Activated CD4-positive, alpha-beta T cell treated with anti-CD3 and anti-CD28 coated beads, Interleukin-2, amount 10 ng/mL, durations not matched to agents 7 days and 5 days (primary cell): ENCODE results near the gene MAP3K7. TPM values are rescaled to one million over a fixed set of nuclear protein-coding genes. Genes with fewer than 3 reads are reported as not detected.
A peak's percentile ranks its signal among the peaks of the same experiment; 100 is the strongest.

Experiments used
- CTCF ChIA-PET: fragments of 350-600 bp; sonication (Branson Sonifier 250); formaldehyde crosslinking; loops from one replicate; lab custom pipeline; 2021; ENCODE audit warnings: antibody characterized with exemption; lab: Charles Lee
- POLR2A ChIA-PET: fragments of 350-600 bp; sonication (Branson Sonifier 250); formaldehyde crosslinking; loops from one replicate; lab custom pipeline; 2021; ENCODE audit warnings: antibody characterized with exemption; lab: Charles Lee
- DNase-seq: peaks from one replicate; pipeline ENCODE4 v3.0.0-alpha.2; 2020
- H3K27ac Mint-ChIP-seq: one replicate; pipeline ENCODE4 v1.8.0; 2021; ENCODE audit warnings: mild to moderate bottlenecking, moderate library complexity, mixed read lengths
- H3K27me3 Mint-ChIP-seq: one replicate; pipeline ENCODE4 v1.8.0; 2021; ENCODE audit warnings: mixed read lengths
- H3K36me3 Mint-ChIP-seq: one replicate; pipeline ENCODE4 v1.8.0; 2021; ENCODE audit warnings: low read depth, mixed read lengths
- H3K4me1 Mint-ChIP-seq: one replicate; pipeline ENCODE4 v1.8.0; 2021; ENCODE audit warnings: mixed read lengths
- H3K4me3 Mint-ChIP-seq: one replicate; pipeline ENCODE4 v1.8.0; 2021; ENCODE audit warnings: mild to moderate bottlenecking, moderate library complexity, mixed read lengths
- H3K9me3 Mint-ChIP-seq: one replicate; pipeline ENCODE4 v1.8.0; 2021; ENCODE audit warnings: mixed read lengths
- total RNA-seq, 2 experiments: library from RNA; stranded (reverse); gene quantifications; one replicate each; pipeline ENCODE4 v1.2.3, GENCODE V29; 2021

The MAP3K7 gene
- total RNA-seq, 2 experiments from 2014 or later: 29.1 to 35.2 TPM

GRCh38 chr6:90537723-90538258 is 49.1 kb downstream of the MAP3K7 start:
- H3K27me3 Mint-ChIP-seq: no peaks in the 10 kb centered on the region
- DNase-seq: no peak
- no peak overlapping the region for H3K27ac Mint-ChIP-seq
- peaks cover 25% of the 10 kb centered on the region for H3K4me1 Mint-ChIP-seq
- H3K9me3 Mint-ChIP-seq: no peaks in the 10 kb centered on the region
- CTCF ChIA-PET: no interaction called here
- POLR2A ChIA-PET: no interaction called here
- H3K36me3 Mint-ChIP-seq: peaks cover 26% of the 10 kb centered on the region
- no peak overlapping the region for H3K4me3 Mint-ChIP-seq

GRCh38 chr6:90537027-90537426 is 49.8 kb downstream of the MAP3K7 start:
- ChIA-PET POLR2A (no interaction called here), CTCF (no interaction called here)
- H3K27ac Mint-ChIP-seq: no peak overlapping the region
- H3K27me3 Mint-ChIP-seq: no peaks in the 10 kb centered on the region
- H3K4me1 Mint-ChIP-seq: peaks cover 26% of the 10 kb centered on the region
- no peak for DNase-seq
- no peak overlapping the region for H3K4me3 Mint-ChIP-seq
- no peaks in the 10 kb centered on the region for H3K9me3 Mint-ChIP-seq
- H3K36me3 Mint-ChIP-seq: peaks cover 26% of the 10 kb centered on the region

GRCh38 chr6:90536520-90536919 is 50.4 kb downstream of the MAP3K7 start:
- Mint-ChIP-seq H3K9me3 (no peaks in the 10 kb centered on the region), H3K27me3 (no peaks in the 10 kb centered on the region), H3K36me3 (peaks cover 23% of the 10 kb centered on the region), H3K4me3 (no peak overlapping the region), H3K4me1 (peaks cover 26% of the 10 kb centered on the region), H3K27ac (no peak overlapping the region)
- no peak for DNase-seq
- ChIA-PET POLR2A (no interaction called here), CTCF (no interaction called here)

GRCh38 chr6:90534337-90535025 is 52.4 kb downstream of the MAP3K7 start:
- POLR2A ChIA-PET: no interaction called here
- DNase-seq: no peak
- no peak overlapping the region for H3K4me3 Mint-ChIP-seq
- H3K27ac Mint-ChIP-seq: peak overlapping the region; percentile 57
- no peaks in the 10 kb centered on the region for H3K9me3 Mint-ChIP-seq
- H3K27me3 Mint-ChIP-seq: no peaks in the 10 kb centered on the region
- peaks cover 23% of the 10 kb centered on the region for H3K36me3 Mint-ChIP-seq
- H3K4me1 Mint-ChIP-seq: peaks cover 26% of the 10 kb centered on the region
- CTCF ChIA-PET: interaction anchor here (0.6 to 1.1 kb wide), 3 partner anchors 11 to 22 kb away, joined by 3 to 4 read pairs (median 4); no protein-coding TSS in a partner anchor

- Mint-ChIP-seq H3K9me3 (no peaks in the 10 kb centered on the region), H3K27ac (peak overlapping the region; percentile 83), H3K27me3 (no peaks in the 10 kb centered on the region), H3K4me3 (no peak overlapping the region), H3K36me3 (peaks cover 23% of the 10 kb centered on the region), H3K4me1 (peaks cover 29% of the 10 kb centered on the region)
- ChIA-PET POLR2A (no interaction called here), CTCF (interaction anchor here (0.7 to 1.1 kb wide), 3 partner anchors 12 to 22 kb away, joined by 3 to 4 read pairs (median 4); no protein-coding TSS in a partner anchor)
- DNase-seq: no peak
Measured at GRCh38 chr6:90533615-90534336, 53.1 kb downstream of the MAP3K7 start.

GRCh38 chr6:90530882-90531281 is 56.0 kb downstream of the MAP3K7 start:
- POLR2A ChIA-PET: no interaction called here
- no peak for DNase-seq
- H3K27ac Mint-ChIP-seq: no peak overlapping the region
- no peak overlapping the region for H3K4me3 Mint-ChIP-seq
- H3K4me1 Mint-ChIP-seq: peaks cover 26% of the 10 kb centered on the region
- no peaks in the 10 kb centered on the region for H3K27me3 Mint-ChIP-seq
- no peaks in the 10 kb centered on the region for H3K9me3 Mint-ChIP-seq
- peaks cover 17% of the 10 kb centered on the region for H3K36me3 Mint-ChIP-seq
- CTCF ChIA-PET: interaction anchor here (0.6 to 1.0 kb wide), 2 partner anchors 9 to 243 kb away, joined by 3 read pairs; no protein-coding TSS in a partner anchor

GRCh38 chr6:90525421-90525820 is 61.5 kb downstream of the MAP3K7 start:
- H3K9me3 Mint-ChIP-seq: no peaks in the 10 kb centered on the region
- no peaks in the 10 kb centered on the region for H3K27me3 Mint-ChIP-seq
- ChIA-PET POLR2A (no interaction called here), CTCF (interaction anchor here (0.9 to 1.0 kb wide), 2 partner anchors 18 to 302 kb away, joined by 3 to 4 read pairs; no protein-coding TSS in a partner anchor)
- DNase-seq: no peak
- H3K4me3 Mint-ChIP-seq: no peak overlapping the region
- H3K27ac Mint-ChIP-seq: no peak overlapping the region
- H3K4me1 Mint-ChIP-seq: peaks cover 6% of the 10 kb centered on the region
- H3K36me3 Mint-ChIP-seq: peaks cover 19% of the 10 kb centered on the region

- H3K27ac Mint-ChIP-seq: no peak overlapping the region
- H3K4me3 Mint-ChIP-seq: no peak overlapping the region
- no peaks in the 10 kb centered on the region for H3K9me3 Mint-ChIP-seq
- CTCF ChIA-PET: interaction anchor here (0.6 kb wide), 1 partner anchor 406 kb away, joined by 3 read pairs; no protein-coding TSS in a partner anchor
- H3K27me3 Mint-ChIP-seq: no peaks in the 10 kb centered on the region
- no peak for DNase-seq
- POLR2A ChIA-PET: no interaction called here
- peaks cover 17% of the 10 kb centered on the region for H3K36me3 Mint-ChIP-seq
- peaks cover 3% of the 10 kb centered on the region for H3K4me1 Mint-ChIP-seq
Measured at GRCh38 chr6:90523779-90524310, 63.0 kb downstream of the MAP3K7 start.

- H3K9me3 Mint-ChIP-seq: no peaks in the 10 kb centered on the region
- H3K4me1 Mint-ChIP-seq: peaks cover 2% of the 10 kb centered on the region
- ChIA-PET CTCF (interaction anchor here (1.1 kb wide), 1 partner anchor 9 kb away, joined by 3 read pairs; no protein-coding TSS in a partner anchor), POLR2A (no interaction called here)
- H3K27ac Mint-ChIP-seq: no peak overlapping the region
- H3K36me3 Mint-ChIP-seq: peaks cover 15% of the 10 kb centered on the region
- DNase-seq: no peak
- H3K4me3 Mint-ChIP-seq: no peak overlapping the region
- H3K27me3 Mint-ChIP-seq: no peaks in the 10 kb centered on the region
Measured at GRCh38 chr6:90521955-90522354, 64.9 kb downstream of the MAP3K7 start.

- no peaks in the 10 kb centered on the region for H3K4me1 Mint-ChIP-seq
- peaks cover 30% of the 10 kb centered on the region for H3K36me3 Mint-ChIP-seq
- CTCF ChIA-PET: interaction anchor here (1.2 kb wide), 2 partner anchors 9 to 11 kb away, joined by 4 read pairs; no protein-coding TSS in a partner anchor
- no peaks in the 10 kb centered on the region for H3K27me3 Mint-ChIP-seq
- POLR2A ChIA-PET: no interaction called here
- DNase-seq: no peak
- H3K9me3 Mint-ChIP-seq: no peaks in the 10 kb centered on the region
- no peak overlapping the region for H3K27ac Mint-ChIP-seq
- H3K4me3 Mint-ChIP-seq: no peak overlapping the region
Measured at GRCh38 chr6:90516074-90516660, 70.7 kb downstream of the MAP3K7 start.

- Mint-ChIP-seq H3K27ac (no peak overlapping the region), H3K9me3 (no peaks in the 10 kb centered on the region), H3K36me3 (peaks cover 29% of the 10 kb centered on the region), H3K4me3 (no peak overlapping the region), H3K27me3 (no peaks in the 10 kb centered on the region), H3K4me1 (peaks cover 6% of the 10 kb centered on the region)
- POLR2A ChIA-PET: no interaction called here
- CTCF ChIA-PET: no interaction called here
- DNase-seq: no peak
Measured at GRCh38 chr6:90514496-90514895, 72.4 kb downstream of the MAP3K7 start.

GRCh38 chr6:90508753-90509152 is 78.1 kb downstream of the MAP3K7 start:
- CTCF ChIA-PET: interaction anchor here (0.6 to 1.0 kb wide), 3 partner anchors 9 to 216 kb away, joined by 3 read pairs; no protein-coding TSS in a partner anchor
- H3K4me1 Mint-ChIP-seq: peaks cover 6% of the 10 kb centered on the region
- no peak for DNase-seq

More at GRCh38 chr6:90508753-90509152, 78.1 kb downstream of the MAP3K7 start:
- POLR2A ChIA-PET: no interaction called here
- no peak overlapping the region for H3K4me3 Mint-ChIP-seq
- no peak overlapping the region for H3K27ac Mint-ChIP-seq
- H3K36me3 Mint-ChIP-seq: peaks cover 17% of the 10 kb centered on the region
- peaks cover 9% of the 10 kb centered on the region for H3K27me3 Mint-ChIP-seq
- H3K9me3 Mint-ChIP-seq: peaks cover 11% of the 10 kb centered on the region
